CD4-positive, alpha-beta T cell treated with Interleukin-2 at 100 ng/mL for 4 hours (primary cell): Measurements from ENCODE around the gene HCRTR1.
A peak's percentile ranks its signal among the peaks of the same experiment; 100 is the strongest.

Experiments used
- DNase-seq: peaks from one replicate; pipeline ENCODE4 v3.0.0-alpha.2; 2020; ENCODE audit warnings: low spot score

Gene HCRTR1

GRCh38 chr1:31667065-31667785 lies 49.7 kb downstream of the HCRTR1 start:
- no peak for DNase-seq

DNA sequence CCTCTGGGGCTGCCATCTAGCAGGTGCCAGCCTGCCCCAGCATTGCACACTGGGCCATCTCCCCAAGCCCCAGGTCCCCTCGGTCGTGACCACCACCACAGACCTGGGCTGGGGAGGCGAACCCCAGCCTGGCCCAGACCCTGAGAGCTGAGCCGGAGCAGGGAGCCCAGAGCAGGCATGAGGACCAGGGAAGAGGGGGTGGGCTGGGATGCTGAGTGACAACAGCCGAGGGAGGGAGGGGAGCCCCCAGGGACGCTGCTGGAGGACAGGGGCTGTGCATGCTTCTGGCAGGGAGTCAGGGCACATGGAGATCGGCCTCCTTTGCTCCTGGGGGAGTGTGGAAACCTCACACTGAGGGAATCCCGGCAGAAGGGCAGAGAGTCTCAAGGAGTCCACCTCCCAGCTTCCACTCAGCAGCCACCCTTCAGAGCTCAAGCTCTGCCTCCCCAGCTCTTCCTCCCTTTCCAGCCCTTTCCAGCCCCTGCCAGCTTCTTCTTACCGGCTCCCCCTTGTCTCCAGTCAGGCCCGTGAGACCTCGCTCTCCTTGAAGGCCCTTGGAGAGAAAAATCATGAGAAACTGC lies 50.9 kb downstream of the HCRTR1 start:
- DNase-seq, result no peak

GRCh38 chr1:31669433-31669785 lies 51.9 kb downstream of the HCRTR1 start:
- DNase-seq, result no peak

- DNase-seq, result peak; percentile 23
Observed at GRCh38 chr1:31669786-31670592, 52.5 kb downstream of the HCRTR1 start.

- DNase-seq, result no peak
Observed at GRCh38 chr1:31670593-31670964, 53.1 kb downstream of the HCRTR1 start.

DNA sequence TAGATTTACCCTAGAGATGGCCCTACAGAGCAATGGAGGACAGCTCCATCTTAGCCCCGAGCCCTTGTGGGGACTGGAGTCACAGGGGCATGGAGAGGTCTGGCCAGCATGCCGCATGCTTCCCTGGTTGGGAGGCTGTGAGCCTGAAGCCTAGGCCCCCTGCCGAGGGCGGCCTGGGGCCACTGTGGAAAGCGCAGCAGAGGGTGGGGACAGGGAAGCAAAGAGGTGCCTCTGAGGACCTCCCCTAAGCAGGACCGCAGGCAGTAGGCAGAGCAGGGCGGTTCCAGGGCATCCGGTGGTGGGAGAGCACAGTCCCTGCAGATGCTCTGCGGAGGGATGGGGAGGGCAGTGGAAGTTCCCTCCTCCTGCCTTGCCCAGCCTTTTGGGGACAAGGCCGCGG lies 53.7 kb downstream of the HCRTR1 start:
- DNase-seq, result no peak

DNA sequence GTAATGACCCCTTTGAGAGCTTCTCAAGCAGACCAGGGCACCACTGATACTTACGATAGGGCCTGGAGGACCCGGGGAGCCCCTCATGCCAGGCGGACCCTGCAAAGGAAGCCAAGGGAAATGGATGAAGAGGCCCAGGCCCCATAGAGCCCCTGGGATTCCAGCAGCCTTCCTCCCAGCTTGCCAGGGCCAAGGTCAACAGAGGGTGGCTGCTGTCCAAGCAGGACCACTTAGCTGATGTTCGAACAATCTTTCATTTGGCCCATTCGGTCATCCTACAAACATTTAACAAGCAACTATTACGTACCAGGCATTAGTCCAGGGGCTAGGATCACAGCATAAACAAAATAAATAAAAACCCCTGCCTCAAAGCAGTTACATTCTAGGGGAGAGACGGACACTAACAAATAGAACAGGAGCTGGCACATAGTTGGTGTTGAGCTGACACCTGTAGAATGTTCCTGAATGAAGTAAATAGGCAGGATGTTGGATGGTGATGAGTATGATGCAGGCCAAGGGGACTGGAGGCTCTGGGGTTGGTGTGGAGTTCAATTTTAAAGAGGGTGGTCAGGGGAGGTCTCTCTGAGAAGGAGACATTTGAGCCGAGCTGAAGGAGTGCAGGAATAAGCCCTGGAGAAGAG lies 54.2 kb downstream of the HCRTR1 start:
- no peak for DNase-seq

- no peak for DNase-seq
Observed at GRCh38 chr1:31672986-31673385, 55.5 kb downstream of the HCRTR1 start.

DNA sequence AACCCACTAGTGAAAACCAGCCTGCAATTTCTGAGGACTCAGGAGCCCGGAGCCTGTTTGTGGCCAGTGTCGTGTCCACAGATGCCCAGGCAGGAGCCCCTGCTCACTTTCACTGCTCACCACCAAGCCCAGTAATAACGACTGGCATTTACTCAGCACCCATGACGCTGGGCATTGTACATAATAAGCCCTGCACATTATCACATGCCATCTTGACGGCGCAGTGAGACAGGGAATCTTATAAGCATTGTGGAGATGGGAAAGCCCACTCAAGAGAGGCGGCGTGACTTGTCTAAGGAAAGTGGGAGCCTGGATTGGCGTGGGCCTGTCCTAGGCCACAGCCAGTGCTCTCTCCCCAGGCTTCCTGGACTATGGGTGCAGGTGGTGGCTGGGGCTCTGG lies 55.9 kb downstream of the HCRTR1 start:
- no peak for DNase-seq

- no peak for DNase-seq
Observed at GRCh38 chr1:31674626-31675025, 57.1 kb downstream of the HCRTR1 start.

DNA sequence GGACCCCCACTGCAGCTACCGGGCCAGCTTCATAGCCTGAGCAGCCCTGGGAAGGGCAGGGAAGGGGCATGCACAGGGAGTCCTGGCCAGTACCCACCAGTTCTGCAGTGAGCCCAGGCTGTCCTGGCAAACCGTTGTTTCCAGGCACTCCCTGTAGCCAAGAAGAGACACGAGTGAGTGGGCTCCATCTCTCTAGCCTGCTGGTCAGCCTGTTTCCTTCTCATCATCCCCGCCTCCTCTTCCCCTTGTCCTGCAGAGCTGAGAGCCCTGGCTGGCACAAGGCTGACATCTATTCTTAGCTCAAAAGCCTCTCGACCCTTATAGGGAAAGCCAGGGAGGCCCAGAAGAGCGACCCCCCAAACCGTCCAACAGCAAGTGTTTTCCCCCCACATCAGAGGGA lies 57.7 kb downstream of the HCRTR1 start:
- no peak for DNase-seq

DNA sequence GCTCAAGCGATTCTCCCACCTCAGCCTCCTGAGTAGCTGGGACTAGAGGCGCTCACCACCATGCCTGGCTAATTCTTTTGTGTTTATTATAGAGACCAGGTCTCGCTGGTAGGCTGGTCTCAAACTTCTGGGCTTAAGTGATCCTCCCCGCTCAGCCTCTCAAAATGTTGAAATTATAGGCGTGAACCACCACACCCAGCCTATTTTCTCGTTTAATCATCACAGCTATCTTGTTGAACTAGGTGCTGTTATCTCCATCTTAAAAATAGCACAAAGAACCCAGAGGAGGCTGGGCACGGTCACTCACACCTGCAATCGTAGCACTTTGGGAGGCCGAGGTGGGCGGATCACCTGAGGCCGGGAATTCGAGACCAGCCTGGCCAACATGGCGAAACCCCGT lies 58.3 kb downstream of the HCRTR1 start:
- DNase-seq, result no peak
